Activated CD4-positive, alpha-beta T cell treated with anti-CD3 and anti-CD28 coated beads for 36 hours (primary cell): Measurements from ENCODE around the gene LIN7A. TPM values are rescaled to one million over a fixed set of nuclear protein-coding genes. Genes with fewer than 3 reads are reported as not detected.

Source experiments
- ATAC-seq: fragments of 200-7000 bp; cut with Tn5 transposase; one replicate; pipeline ENCODE4 v1.10.0; 2021; ENCODE audit warnings: mild to moderate bottlenecking, moderate library complexity
- CTCF ChIA-PET: fragments of 350-600 bp; sonication (Branson Sonifier 250); formaldehyde crosslinking; loops from one replicate; lab custom pipeline; 2021; ENCODE audit warnings: antibody characterized with exemption; lab: Charles Lee
- POLR2A ChIA-PET: fragments of 350-600 bp; sonication (Branson Sonifier 250); formaldehyde crosslinking; loops from one replicate; lab custom pipeline; 2021; ENCODE audit warnings: antibody characterized with exemption, inconsistent platforms; lab: Charles Lee
- DNase-seq: peaks from one replicate; pipeline ENCODE4 v3.0.0-alpha.2; 2020
- H3K27ac Mint-ChIP-seq: one replicate; pipeline ENCODE4 v1.8.0; 2021; ENCODE audit warnings: mixed read lengths
- H3K27me3 Mint-ChIP-seq: one replicate; pipeline ENCODE4 v1.8.0; 2021; ENCODE audit warnings: mixed read lengths
- H3K36me3 Mint-ChIP-seq: one replicate; pipeline ENCODE4 v1.8.0; 2021; ENCODE audit warnings: low read depth, mixed read lengths
- H3K4me1 Mint-ChIP-seq: one replicate; pipeline ENCODE4 v1.8.0; 2021; ENCODE audit warnings: mixed read lengths
- H3K4me3 Mint-ChIP-seq: one replicate; pipeline ENCODE4 v1.8.0; 2021; ENCODE audit warnings: mild to moderate bottlenecking, moderate library complexity, mixed read lengths
- H3K9me3 Mint-ChIP-seq: one replicate; pipeline ENCODE4 v1.8.0; 2021; ENCODE audit warnings: low read depth, mixed read lengths
- intact Hi-C, 2 experiments: fragments of 100-400 bp; cut with DNase I in 1 of 2; cut with micrococcal nuclease in 1 of 2; formaldehyde crosslinking; loops; one replicate each; pipeline versions ENCODE4 v1.14.2 to v1.15.1; 2022 to 2024; cut with DNase I, micrococcal nuclease
- total RNA-seq, 2 experiments: library from RNA; stranded (reverse); gene quantifications; one replicate each; pipeline ENCODE4 v1.2.3, GENCODE V29; 2021

LIN7A gene
- total RNA-seq, 2 experiments from 2014 or later = not detected

GRCh38 chr12:80872053-80872452 lies 65.7 kb downstream of the LIN7A start:
- Mint-ChIP-seq H3K27me3 (no peaks in the 10 kb centered on the region), H3K9me3 (no peaks in the 10 kb centered on the region), H3K4me1 (no peaks in the 10 kb centered on the region), H3K4me3 (no peak overlapping the region), H3K36me3 (no peaks in the 10 kb centered on the region), H3K27ac (no peak overlapping the region)
- ChIA-PET POLR2A (no interaction called here), CTCF (no interaction called here)
- intact Hi-C loops = no loop called here
- no peak for ATAC-seq
- DNase-seq = no peak

DNA sequence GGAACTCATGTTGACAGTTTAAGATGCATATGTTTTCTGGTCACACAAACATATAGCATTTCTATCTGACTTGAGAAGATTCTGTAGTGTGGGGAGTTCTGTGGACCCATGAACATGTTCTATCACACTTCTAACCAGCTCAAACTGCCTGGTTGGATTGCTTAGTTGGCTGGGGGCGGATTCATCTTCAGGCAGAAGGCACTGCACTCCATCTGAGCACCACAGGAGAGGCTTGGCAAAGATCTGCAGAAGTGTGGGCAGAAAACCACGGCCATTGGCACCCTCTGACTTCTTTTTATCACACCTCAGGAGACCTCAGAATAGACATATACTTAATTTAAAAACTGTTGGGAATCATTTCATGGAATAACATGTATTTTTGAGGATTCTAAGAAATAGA lies 68.5 kb downstream of the LIN7A start:
- ChIA-PET POLR2A (no interaction called here), CTCF (no interaction called here)
- no peaks in the 10 kb centered on the region for H3K9me3 Mint-ChIP-seq
- DNase-seq (no peak), ATAC-seq (no peak)
- no peak overlapping the region for H3K4me3 Mint-ChIP-seq
- no peak overlapping the region for H3K27ac Mint-ChIP-seq
- H3K27me3 Mint-ChIP-seq = no peaks in the 10 kb centered on the region
- intact Hi-C loops = no loop called here
- H3K36me3 Mint-ChIP-seq = no peaks in the 10 kb centered on the region
- no peaks in the 10 kb centered on the region for H3K4me1 Mint-ChIP-seq

DNA sequence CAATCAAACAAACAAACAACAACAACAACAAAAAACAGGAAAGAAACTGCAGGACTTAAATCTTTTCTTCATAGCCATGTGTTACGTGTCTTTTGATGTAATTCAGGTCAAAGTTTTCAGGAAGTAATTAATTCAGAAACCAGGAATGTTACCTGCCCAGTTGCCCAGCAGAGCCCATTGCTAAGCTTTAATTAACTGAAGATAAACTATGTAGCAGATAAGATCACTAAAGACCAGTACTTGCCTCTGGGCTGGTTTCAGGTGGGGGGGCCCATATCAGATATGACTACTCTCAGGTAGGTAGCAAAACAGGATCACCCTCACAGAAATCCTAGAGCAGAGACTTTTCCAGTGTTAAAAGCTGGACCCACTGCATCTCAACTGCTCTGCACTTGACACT lies 69.2 kb downstream of the LIN7A start:
- DNase-seq (no peak), ATAC-seq (no peak)
- no peaks in the 10 kb centered on the region for H3K36me3 Mint-ChIP-seq
- ChIA-PET CTCF (no interaction called here), POLR2A (no interaction called here)
- no peaks in the 10 kb centered on the region for H3K9me3 Mint-ChIP-seq
- no peak overlapping the region for H3K27ac Mint-ChIP-seq
- intact Hi-C loops = no loop called here
- H3K4me1 Mint-ChIP-seq = no peaks in the 10 kb centered on the region
- no peak overlapping the region for H3K4me3 Mint-ChIP-seq
- no peaks in the 10 kb centered on the region for H3K27me3 Mint-ChIP-seq

- CTCF ChIA-PET = no interaction called here
- ATAC-seq = no peak
- no peak overlapping the region for H3K27ac Mint-ChIP-seq
- no peaks in the 10 kb centered on the region for H3K36me3 Mint-ChIP-seq
- H3K4me1 Mint-ChIP-seq = no peaks in the 10 kb centered on the region
- H3K4me3 Mint-ChIP-seq = no peak overlapping the region
- no peak for DNase-seq
- H3K27me3 Mint-ChIP-seq = no peaks in the 10 kb centered on the region
- intact Hi-C loops = no loop called here
- no peaks in the 10 kb centered on the region for H3K9me3 Mint-ChIP-seq
- POLR2A ChIA-PET = no interaction called here
Measured at GRCh38 chr12:80867941-80868340, 69.8 kb downstream of the LIN7A start.

GRCh38 chr12:80864046-80864735 lies 73.5 kb downstream of the LIN7A start:
- Mint-ChIP-seq H3K36me3 (no peaks in the 10 kb centered on the region), H3K27ac (no peak overlapping the region), H3K27me3 (no peaks in the 10 kb centered on the region), H3K9me3 (no peaks in the 10 kb centered on the region), H3K4me3 (no peak overlapping the region), H3K4me1 (no peaks in the 10 kb centered on the region)
- DNase-seq = no peak
- ChIA-PET POLR2A (interaction anchor here (0.6 kb wide), 1 partner anchor 17 kb away, joined by 3 read pairs; no protein-coding TSS in a partner anchor), CTCF (no interaction called here)
- ATAC-seq = no peak
- intact Hi-C loops = no loop called here

GRCh38 chr12:80862531-80862930 lies 75.2 kb downstream of the LIN7A start:
- ATAC-seq (no peak), DNase-seq (no peak)
- Mint-ChIP-seq H3K27me3 (no peaks in the 10 kb centered on the region), H3K4me1 (no peaks in the 10 kb centered on the region), H3K27ac (no peak overlapping the region), H3K4me3 (no peak overlapping the region), H3K36me3 (no peaks in the 10 kb centered on the region), H3K9me3 (no peaks in the 10 kb centered on the region)
- ChIA-PET CTCF (no interaction called here), POLR2A (no interaction called here)
- intact Hi-C loops = no loop called here

DNA sequence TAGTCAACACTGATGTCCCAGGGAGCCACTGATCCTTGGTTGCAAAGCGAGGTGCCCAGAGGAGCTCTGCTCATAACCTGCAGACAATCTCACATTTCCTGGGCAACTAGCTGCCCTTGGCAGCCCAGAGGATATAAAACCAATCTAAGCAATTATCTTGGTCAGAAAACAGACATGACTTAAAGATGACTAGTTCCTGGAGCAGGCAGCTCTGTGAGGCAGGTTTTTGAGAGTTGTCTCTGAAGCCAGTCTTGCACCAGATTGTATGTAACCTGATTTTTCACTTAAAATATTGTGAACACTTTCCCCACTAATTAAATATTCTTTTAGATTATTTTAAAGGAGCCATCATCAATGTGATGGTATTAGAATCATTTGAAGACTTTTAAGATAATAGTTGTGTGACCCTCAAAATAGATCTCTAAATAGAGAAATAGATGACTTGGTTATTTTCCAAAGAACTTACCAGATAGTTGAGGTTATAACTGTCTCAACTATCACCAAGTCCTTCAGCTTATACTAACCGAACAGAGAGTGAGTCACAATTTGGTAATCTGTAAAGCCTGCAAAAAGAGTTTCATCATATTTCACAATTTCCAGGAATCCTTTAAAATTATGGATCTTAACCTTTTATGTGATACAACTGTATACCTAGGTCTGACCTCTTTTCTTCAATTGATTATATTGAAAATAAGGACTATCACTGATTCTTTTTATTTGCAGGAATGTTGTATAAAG lies 75.9 kb downstream of the LIN7A start:
- no peak overlapping the region for H3K4me3 Mint-ChIP-seq
- no peaks in the 10 kb centered on the region for H3K27me3 Mint-ChIP-seq
- no peaks in the 10 kb centered on the region for H3K36me3 Mint-ChIP-seq
- POLR2A ChIA-PET = no interaction called here
- no peak for ATAC-seq
- no peak for DNase-seq
- H3K9me3 Mint-ChIP-seq = no peaks in the 10 kb centered on the region
- intact Hi-C loops = no loop called here
- no peaks in the 10 kb centered on the region for H3K4me1 Mint-ChIP-seq
- H3K27ac Mint-ChIP-seq = no peak overlapping the region
- CTCF ChIA-PET = no interaction called here

DNA sequence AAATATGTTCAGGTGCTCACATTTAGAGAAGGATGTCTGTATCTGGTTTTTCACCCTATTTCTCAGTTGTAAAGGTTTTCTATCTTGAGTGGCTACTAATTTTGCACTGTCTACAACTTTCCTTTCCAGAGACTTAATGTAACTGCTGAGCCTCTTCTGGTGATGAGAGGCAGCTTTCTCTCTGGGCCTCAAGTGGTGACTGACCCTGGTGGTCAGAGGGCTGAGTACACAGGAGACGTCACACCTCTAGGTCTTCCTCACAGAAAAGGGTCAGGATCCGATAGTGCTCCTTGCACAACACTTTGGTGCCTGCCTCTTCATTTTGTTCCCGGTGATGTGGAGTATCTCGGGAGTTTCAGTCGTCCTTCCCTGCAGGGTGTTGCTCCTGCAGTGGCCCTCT lies 76.8 kb downstream of the LIN7A start:
- H3K36me3 Mint-ChIP-seq = no peaks in the 10 kb centered on the region
- ChIA-PET POLR2A (no interaction called here), CTCF (no interaction called here)
- H3K4me1 Mint-ChIP-seq = no peaks in the 10 kb centered on the region
- no peak overlapping the region for H3K4me3 Mint-ChIP-seq
- no peaks in the 10 kb centered on the region for H3K9me3 Mint-ChIP-seq
- intact Hi-C loops = no loop called here
- no peak for ATAC-seq
- no peaks in the 10 kb centered on the region for H3K27me3 Mint-ChIP-seq
- DNase-seq = no peak
- no peak overlapping the region for H3K27ac Mint-ChIP-seq

DNA sequence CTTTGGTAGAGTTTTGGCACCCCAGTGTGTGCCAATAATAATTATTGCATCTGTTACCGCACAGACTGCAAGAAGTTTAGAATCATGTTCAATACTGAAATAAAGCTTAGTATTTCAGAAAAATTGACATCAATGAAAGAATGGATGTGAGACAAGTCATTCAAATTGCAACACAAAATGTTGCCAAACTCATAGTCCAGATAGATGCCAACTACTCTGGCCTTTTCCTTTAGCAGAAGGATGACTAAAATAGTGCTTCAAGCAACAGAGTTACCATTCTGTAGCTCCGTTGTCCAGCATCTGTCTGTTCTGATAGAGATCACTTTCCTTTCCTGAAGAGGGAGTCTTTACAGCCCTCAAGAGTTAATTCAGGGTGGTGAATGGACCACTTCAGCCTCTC lies 77.5 kb downstream of the LIN7A start:
- no peaks in the 10 kb centered on the region for H3K36me3 Mint-ChIP-seq
- ChIA-PET POLR2A (no interaction called here), CTCF (no interaction called here)
- ATAC-seq = no peak
- H3K4me3 Mint-ChIP-seq = no peak overlapping the region
- no peaks in the 10 kb centered on the region for H3K4me1 Mint-ChIP-seq
- H3K27me3 Mint-ChIP-seq = no peaks in the 10 kb centered on the region
- no peak for DNase-seq
- no peak overlapping the region for H3K27ac Mint-ChIP-seq
- intact Hi-C loops = no loop called here
- no peaks in the 10 kb centered on the region for H3K9me3 Mint-ChIP-seq

DNA sequence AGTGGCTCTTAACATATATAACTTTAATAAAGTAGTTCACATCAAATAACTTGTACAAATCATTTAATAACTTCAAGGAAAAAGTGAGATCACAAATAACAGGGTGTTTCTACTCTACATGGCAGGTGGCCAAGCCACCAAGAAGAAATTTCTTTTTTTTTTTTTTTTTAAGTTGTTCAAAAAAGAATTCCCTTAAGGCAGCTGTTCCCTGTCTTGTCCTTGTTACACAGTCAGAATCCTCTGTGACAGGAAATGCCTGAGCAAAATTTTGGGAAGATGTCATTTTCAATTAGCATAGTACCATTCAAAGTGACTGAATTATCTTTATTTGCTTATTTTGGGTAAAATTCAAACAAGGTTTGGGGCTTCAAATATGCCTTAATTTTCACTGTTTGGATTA lies 79.4 kb downstream of the LIN7A start:
- Mint-ChIP-seq H3K4me3 (no peak overlapping the region), H3K9me3 (no peaks in the 10 kb centered on the region), H3K4me1 (no peaks in the 10 kb centered on the region), H3K27ac (no peak overlapping the region), H3K27me3 (no peaks in the 10 kb centered on the region), H3K36me3 (no peaks in the 10 kb centered on the region)
- ChIA-PET POLR2A (no interaction called here), CTCF (no interaction called here)
- ATAC-seq (no peak), DNase-seq (no peak)
- intact Hi-C loops = no loop called here

DNA sequence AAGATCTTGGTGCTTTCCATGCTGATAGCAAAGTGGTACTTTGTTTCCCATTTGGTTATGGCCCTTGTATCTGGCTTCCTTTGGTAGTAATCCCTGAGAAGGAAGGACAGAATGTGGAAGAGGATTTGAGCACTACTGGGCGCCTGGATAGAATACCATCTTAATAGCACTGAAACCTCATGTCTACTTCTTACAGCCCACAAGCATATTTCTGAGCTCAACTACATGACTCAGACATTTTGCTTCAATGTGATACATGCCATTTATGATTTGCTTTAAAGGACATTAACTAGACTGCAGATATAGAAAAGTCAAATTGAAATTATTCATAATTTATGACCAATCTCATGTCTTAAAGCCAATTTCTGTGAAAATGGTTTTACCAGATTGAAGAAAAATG lies 80.4 kb downstream of the LIN7A start:
- no peak for DNase-seq
- H3K27me3 Mint-ChIP-seq = no peaks in the 10 kb centered on the region

GRCh38 chr12:80849337-80849736 lies 88.4 kb downstream of the LIN7A start:
- no peak overlapping the region for H3K27ac Mint-ChIP-seq
- CTCF ChIA-PET = no interaction called here
- no peaks in the 10 kb centered on the region for H3K36me3 Mint-ChIP-seq
- DNase-seq (no peak), ATAC-seq (no peak)
- no peak overlapping the region for H3K4me3 Mint-ChIP-seq
- intact Hi-C loops = no loop called here
- POLR2A ChIA-PET = no interaction called here
- H3K4me1 Mint-ChIP-seq = no peaks in the 10 kb centered on the region
- H3K27me3 Mint-ChIP-seq = no peaks in the 10 kb centered on the region
- no peaks in the 10 kb centered on the region for H3K9me3 Mint-ChIP-seq

More for the DNA sequence above, 80.4 kb downstream of the LIN7A start:
- no peaks in the 10 kb centered on the region for H3K9me3 Mint-ChIP-seq
- CTCF ChIA-PET = no interaction called here
- H3K4me1 Mint-ChIP-seq = no peaks in the 10 kb centered on the region
- no peak for ATAC-seq
- no peaks in the 10 kb centered on the region for H3K36me3 Mint-ChIP-seq
- POLR2A ChIA-PET = no interaction called here
- intact Hi-C loops = no loop called here
- H3K27ac Mint-ChIP-seq = no peak overlapping the region
- no peak overlapping the region for H3K4me3 Mint-ChIP-seq
